Measurements from ENCODE around the gene OR5AU1. TPM values are rescaled to one million over a fixed set of nuclear protein-coding genes. Genes with fewer than 3 reads are reported as not detected.
"Not testable (repeated sequence)": the region's sequence is repeated elsewhere in the genome, so short reads cannot be mapped to it uniquely, and the experiment has no call there.

OR5AU1 gene
- total RNA-seq, 1 experiment from 2014 or later, result not detected

GRCh38 chr14:21163871-21164291 lies 8.0 kb upstream of the OR5AU1 start:
- intact Hi-C loops (cut with micrococcal nuclease), result no loop called here
- H3K27me3 ChIP-seq (ENCODE audit: low read length), result peaks cover 53% of the 10 kb centered on the region
- no TSS peak for BruUV-seq (replicated peaks)

GRCh38 chr14:21162081-21162480 lies 6.2 kb upstream of the OR5AU1 start:
- no TSS peak for BruUV-seq (replicated peaks)
- no peak overlapping the region for H3K4me2 ChIP-seq (ENCODE audit: low read length)
- ChIA-PET CTCF (no interaction called here), POLR2A (ENCODE audit: unreplicated experiment) (no interaction called here)
- H3F3A ChIP-seq (ENCODE audit: low read length, unreplicated experiment), result no peaks in the 10 kb centered on the region
- no peaks in the 10 kb centered on the region for H4K20me1 ChIP-seq (ENCODE audit: low read length)
- TF ChIP-seq CTCF (conservative IDR thresholded peaks at IDR 0.05; ENCODE audit: low read depth, low read length), result no peak
- no peak for TF ChIP-seq EZH2phosphoT487 (IDR thresholded peaks at IDR 0.05; ENCODE audit: borderline replicate concordance, low read length)
- no peak for TF ChIP-seq EZH2 (IDR thresholded peaks at IDR 0.05; ENCODE audit: low read length, unreplicated experiment)
- H3K36me3 ChIP-seq (ENCODE audit: low read depth, low read length), result no peaks in the 10 kb centered on the region
- no peak overlapping the region for H3K27ac ChIP-seq (ENCODE audit: low read length)
- H3K9ac ChIP-seq (ENCODE audit: low read length), result no peak overlapping the region
- intact Hi-C loops (cut with micrococcal nuclease), result no loop called here
- no peaks in the 10 kb centered on the region for H3K9me3 ChIP-seq (ENCODE audit: low read length)
- no peak overlapping the region for H3K4me3 ChIP-seq (ENCODE audit: low read length)
- H2AFZ ChIP-seq (ENCODE audit: low read length), result no peak overlapping the region
- DNase-seq (no peak), ATAC-seq (no peak)
- no peaks in the 10 kb centered on the region for H3K9me2 ChIP-seq (replicated peaks; ENCODE audit: low read length)
- peaks cover 50% of the 10 kb centered on the region for H3K27me3 ChIP-seq (ENCODE audit: low read length)
- no peaks in the 10 kb centered on the region for H3K79me2 ChIP-seq (ENCODE audit: low read length)
- H3K4me1 ChIP-seq (ENCODE audit: insufficient read depth, low read length), result no peaks in the 10 kb centered on the region

More at GRCh38 chr14:21163871-21164291, 8.0 kb upstream of the OR5AU1 start:
- POLR2A ChIA-PET (ENCODE audit: unreplicated experiment), result no interaction called here
- DNase-seq (no peak), ATAC-seq (no peak)
- Histone ChIP-seq H3F3A (ENCODE audit: low read length, unreplicated experiment) (no peaks in the 10 kb centered on the region), H2AFZ (ENCODE audit: low read length) (no peak overlapping the region), H4K20me1 (ENCODE audit: low read length) (no peaks in the 10 kb centered on the region), H3K9ac (ENCODE audit: low read length) (no peak overlapping the region), H3K9me2 (replicated peaks; ENCODE audit: low read length) (no peaks in the 10 kb centered on the region), H3K27ac (ENCODE audit: low read length) (no peak overlapping the region), H3K9me3 (ENCODE audit: low read length) (no peaks in the 10 kb centered on the region), H3K36me3 (ENCODE audit: low read depth, low read length) (no peaks in the 10 kb centered on the region), H3K79me2 (ENCODE audit: low read length) (no peaks in the 10 kb centered on the region), H3K4me1 (ENCODE audit: insufficient read depth, low read length) (no peaks in the 10 kb centered on the region), H3K4me3 (ENCODE audit: low read length) (no peak overlapping the region), H3K4me2 (ENCODE audit: low read length) (no peak overlapping the region)
- TF ChIP-seq EZH2 (IDR thresholded peaks at IDR 0.05; ENCODE audit: low read length, unreplicated experiment) (no peak), EZH2phosphoT487 (IDR thresholded peaks at IDR 0.05; ENCODE audit: borderline replicate concordance, low read length) (no peak), CTCF (conservative IDR thresholded peaks at IDR 0.05; ENCODE audit: low read depth, low read length) (no peak)
- CTCF ChIA-PET, result no interaction called here

GRCh38 chr14:21160061-21160610 lies 4.3 kb upstream of the OR5AU1 start:
- H3F3A ChIP-seq (ENCODE audit: low read length, unreplicated experiment), result no peaks in the 10 kb centered on the region
- no peak overlapping the region for H3K4me2 ChIP-seq (ENCODE audit: low read length)
- no peaks in the 10 kb centered on the region for H3K9me3 ChIP-seq (ENCODE audit: low read length)
- ATAC-seq (no peak), DNase-seq (no peak)
- no peak overlapping the region for H3K9ac ChIP-seq (ENCODE audit: low read length)
- no peak overlapping the region for H3K4me3 ChIP-seq (ENCODE audit: low read length)
- no peaks in the 10 kb centered on the region for H3K9me2 ChIP-seq (replicated peaks; ENCODE audit: low read length)
- BruUV-seq (replicated peaks), result no TSS peak
- no peak overlapping the region for H3K27ac ChIP-seq (ENCODE audit: low read length)
- no peaks in the 10 kb centered on the region for H3K79me2 ChIP-seq (ENCODE audit: low read length)
- peaks cover 43% of the 10 kb centered on the region for H3K27me3 ChIP-seq (ENCODE audit: low read length)
- ChIA-PET CTCF (no interaction called here), POLR2A (ENCODE audit: unreplicated experiment) (no interaction called here)
- TF ChIP-seq CTCF (conservative IDR thresholded peaks at IDR 0.05; ENCODE audit: low read depth, low read length) (no peak), EZH2 (IDR thresholded peaks at IDR 0.05; ENCODE audit: low read length, unreplicated experiment) (no peak), EZH2phosphoT487 (IDR thresholded peaks at IDR 0.05; ENCODE audit: borderline replicate concordance, low read length) (no peak)
- no peaks in the 10 kb centered on the region for H3K4me1 ChIP-seq (ENCODE audit: insufficient read depth, low read length)
- H3K36me3 ChIP-seq (ENCODE audit: low read depth, low read length), result no peaks in the 10 kb centered on the region
- intact Hi-C loops (cut with micrococcal nuclease), result no loop called here
- no peak overlapping the region for H2AFZ ChIP-seq (ENCODE audit: low read length)
- H4K20me1 ChIP-seq (ENCODE audit: low read length), result no peaks in the 10 kb centered on the region

DNA sequence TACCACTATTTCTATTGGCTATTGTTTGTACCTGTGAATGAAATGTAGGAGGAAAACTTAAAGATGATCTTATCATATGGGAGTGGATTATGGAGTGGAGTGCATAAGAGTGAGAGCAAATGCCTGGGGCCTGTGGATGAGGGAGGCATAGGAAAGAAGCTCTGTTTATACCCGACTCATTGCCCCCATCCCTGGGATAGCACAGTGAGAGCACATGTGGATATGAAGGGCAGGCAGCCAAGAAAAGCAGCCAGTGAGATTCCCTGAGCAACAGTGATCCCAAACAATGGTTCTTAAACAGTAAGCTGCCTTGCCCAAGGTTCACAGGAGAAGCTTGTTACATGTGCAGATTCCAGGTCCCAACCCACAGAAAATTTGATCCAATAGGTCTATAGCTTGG lies 2.3 kb upstream of the OR5AU1 start:
- BruUV-seq (replicated peaks); H3K79me2 ChIP-seq (ENCODE audit: low read length); H2AFZ ChIP-seq (ENCODE audit: low read length); H3K9ac ChIP-seq (ENCODE audit: low read length); H3K27ac ChIP-seq (ENCODE audit: low read length); H3K4me1 ChIP-seq (ENCODE audit: insufficient read depth, low read length); H3K36me3 ChIP-seq (ENCODE audit: low read depth, low read length); ATAC-seq; POLR2A ChIA-PET (ENCODE audit: unreplicated experiment); CTCF ChIA-PET; H3F3A ChIP-seq (ENCODE audit: low read length, unreplicated experiment); H3K4me2 ChIP-seq (ENCODE audit: low read length); H3K4me3 ChIP-seq (ENCODE audit: low read length); H3K9me3 ChIP-seq (ENCODE audit: low read length); intact Hi-C loops (cut with micrococcal nuclease); H3K9me2 ChIP-seq (replicated peaks; ENCODE audit: low read length); H4K20me1 ChIP-seq (ENCODE audit: low read length); DNase-seq: not testable (repeated sequence)
- peaks cover 41% of the 10 kb centered on the region for H3K27me3 ChIP-seq (ENCODE audit: low read length)

Measured in PC-3 (cell line).